GM19238 (cell line): ENCODE results near the gene PLXNC1.

Experiments used
- DNase-seq: peaks from one replicate; pipeline ENCODE4 v3.0.0; 2011; ENCODE audit warnings: low spot score; ENCODE audit not compliant: insufficient read length

The PLXNC1 gene

GRCh38 chr12:94179723-94180122, 31.3 kb downstream of the PLXNC1 start:
- DNase-seq = no peak

GRCh38 chr12:94180558-94181296, 32.4 kb downstream of the PLXNC1 start:
- DNase-seq = no peak

- no peak for DNase-seq
These were observed 34.8 kb downstream of the PLXNC1 start for GRCh38 chr12:94182986-94183707.

GRCh38 chr12:94183708-94184379, 35.5 kb downstream of the PLXNC1 start:
- DNase-seq = no peak

GRCh38 chr12:94184995-94185719, 36.8 kb downstream of the PLXNC1 start:
- DNase-seq = no peak

- DNase-seq = no peak
These were observed 37.4 kb downstream of the PLXNC1 start for GRCh38 chr12:94185801-94186200.

GRCh38 chr12:94186278-94187241, 38.2 kb downstream of the PLXNC1 start:
- no peak for DNase-seq

GRCh38 chr12:94187361-94187760, 39.0 kb downstream of the PLXNC1 start:
- DNase-seq = no peak

- no peak for DNase-seq
These were observed 42.2 kb downstream of the PLXNC1 start for GRCh38 chr12:94190623-94191022.

GRCh38 chr12:94191023-94191422, 42.6 kb downstream of the PLXNC1 start:
- DNase-seq = no peak

GRCh38 chr12:94191811-94192210, 43.4 kb downstream of the PLXNC1 start:
- DNase-seq = no peak

- DNase-seq = no peak
These were observed 44.1 kb downstream of the PLXNC1 start for GRCh38 chr12:94192506-94192905.

- no peak for DNase-seq
These were observed 44.8 kb downstream of the PLXNC1 start for GRCh38 chr12:94193168-94193567.

GRCh38 chr12:94195483-94195882, 47.1 kb downstream of the PLXNC1 start:
- no peak for DNase-seq

- no peak for DNase-seq
These were observed 50.1 kb downstream of the PLXNC1 start for GRCh38 chr12:94198469-94198868.

GRCh38 chr12:94198872-94199271, 50.5 kb downstream of the PLXNC1 start:
- no peak for DNase-seq

GRCh38 chr12:94200069-94200468, 51.7 kb downstream of the PLXNC1 start:
- DNase-seq = no peak

GRCh38 chr12:94200695-94201094, 52.3 kb downstream of the PLXNC1 start:
- no peak for DNase-seq

- DNase-seq = no peak
These were observed 54.1 kb downstream of the PLXNC1 start for GRCh38 chr12:94202245-94203180.
